Kidney epithelial cell (primary cell): Measurements from ENCODE around the gene COLEC12. TPM values are rescaled to one million over a fixed set of nuclear protein-coding genes. Genes with fewer than 3 reads are reported as not detected.

ENCODE experiments used
- DNase-seq: peaks from one replicate; pipeline ENCODE4 v3.0.0-alpha.2; 2010; ENCODE audit warnings: low read depth
- H3K27me3 ChIP-seq: 2 replicates; pipeline ENCODE4 v1.6.0; 2011; ENCODE audit warnings: low read length; ENCODE audit not compliant: control insufficient read depth, insufficient read depth
- H3K36me3 ChIP-seq: 2 replicates; pipeline ENCODE4 v1.5.1; 2011; ENCODE audit warnings: low read length; ENCODE audit not compliant: control insufficient read depth, insufficient read depth
- H3K4me3 ChIP-seq: 2 replicates; pipeline ENCODE4 v1.5.1; 2011; ENCODE audit warnings: low read depth, mild to moderate bottlenecking, control low read depth, low read length
- CTCF ChIP-seq: IDR thresholded peaks from 2 replicates; pipeline ENCODE4 v1.5.1; 2011; ENCODE audit warnings: mild to moderate bottlenecking, moderate library complexity, low read length, control low read depth, inconsistent platforms; ENCODE audit not compliant: insufficient read depth, poor library complexity, severe bottlenecking
- total RNA-seq: library from RNA; depleted of rRNA; stranded (reverse); fragments of >200 nt; gene quantifications from 2 replicates; pipeline ENCODE4 v1.2.3, GENCODE V29; 2015

The COLEC12 gene
- total RNA-seq, 1 donor from 2014 or later = 1.2 TPM

GRCh38 chr18:421247-422155 is 79.0 kb downstream of the COLEC12 start:
- Histone ChIP-seq H3K4me3 (no peak overlapping the region), H3K36me3 (no peaks in the 10 kb centered on the region), H3K27me3 (no peaks in the 10 kb centered on the region)
- TF ChIP-seq CTCF = no peak
- DNase-seq = no peak

GRCh38 chr18:420661-421246 is 79.7 kb downstream of the COLEC12 start:
- DNase-seq = no peak
- Histone ChIP-seq H3K27me3 (no peaks in the 10 kb centered on the region), H3K36me3 (no peaks in the 10 kb centered on the region), H3K4me3 (no peak overlapping the region)
- no peak for TF ChIP-seq CTCF

GRCh38 chr18:419541-420175 is 80.8 kb downstream of the COLEC12 start:
- no peaks in the 10 kb centered on the region for H3K27me3 ChIP-seq
- no peak overlapping the region for H3K4me3 ChIP-seq
- no peaks in the 10 kb centered on the region for H3K36me3 ChIP-seq
- TF ChIP-seq CTCF = no peak
- DNase-seq = no peak

GRCh38 chr18:417495-417894 is 83.0 kb downstream of the COLEC12 start:
- Histone ChIP-seq H3K27me3 (no peaks in the 10 kb centered on the region), H3K36me3 (no peaks in the 10 kb centered on the region), H3K4me3 (no peak overlapping the region)
- no peak for DNase-seq
- no peak for TF ChIP-seq CTCF

- Histone ChIP-seq H3K36me3 (no peaks in the 10 kb centered on the region), H3K4me3 (no peak overlapping the region), H3K27me3 (no peaks in the 10 kb centered on the region)
- no peak for DNase-seq
- no peak for TF ChIP-seq CTCF
Observed at GRCh38 chr18:416930-417329, 83.6 kb downstream of the COLEC12 start.
